Astrocyte (in vitro differentiated cells and primary cell): ENCODE data around the gene CD59. TPM values are rescaled to one million over a fixed set of nuclear protein-coding genes. Genes with fewer than 3 reads are reported as not detected.

Source experiments
- DNase-seq: peaks from one replicate; pipeline ENCODE4 v3.0.0-alpha.2; 2010; ENCODE audit warnings: low read depth
- FAIRE-seq: peaks from 2 replicates; lab custom pipeline; 2011; peaks lifted over from hg19 to GRCh38; lab: Jason Lieb, UNC
- H2AFZ ChIP-seq: 2 replicates; pipeline ENCODE4 v1.6.0; 2012; ENCODE audit warnings: low read depth, low read length, inconsistent platforms
- H3K27ac ChIP-seq: 2 replicates; pipeline ENCODE4 v1.5.1; 2011; ENCODE audit warnings: low read depth, low read length, inconsistent platforms
- H3K27me3 ChIP-seq: 2 replicates; pipeline ENCODE4 v1.6.0; 2011; ENCODE audit warnings: low read length, inconsistent platforms; ENCODE audit not compliant: insufficient read depth
- H3K36me3 ChIP-seq: 2 replicates; pipeline ENCODE4 v1.5.1; 2011; ENCODE audit warnings: low read length, inconsistent platforms; ENCODE audit not compliant: insufficient read depth
- H3K4me1 ChIP-seq: 2 replicates; pipeline ENCODE4 v1.5.1; 2011; ENCODE audit warnings: low read length, inconsistent platforms; ENCODE audit not compliant: insufficient read depth
- H3K4me2 ChIP-seq: 2 replicates; pipeline ENCODE4 v1.6.0; 2012; ENCODE audit warnings: low read length, inconsistent platforms
- H3K4me3 ChIP-seq: 2 replicates; pipeline ENCODE4 v1.5.1; 2011; ENCODE audit warnings: low read depth, mild to moderate bottlenecking, low read length, inconsistent platforms; ENCODE audit not compliant: insufficient read depth
- H3K79me2 ChIP-seq: 2 replicates; pipeline ENCODE4 v1.6.0; 2012; ENCODE audit warnings: mild to moderate bottlenecking, low read length, inconsistent platforms; ENCODE audit not compliant: insufficient read depth
- H3K9ac ChIP-seq: 2 replicates; pipeline ENCODE4 v1.6.0; 2012; ENCODE audit warnings: mild to moderate bottlenecking, low read length, inconsistent platforms
- H3K9me3 ChIP-seq: 2 replicates; pipeline ENCODE4 v1.5.1; 2012; ENCODE audit warnings: low read depth, mild to moderate bottlenecking, low read length, inconsistent platforms; ENCODE audit not compliant: insufficient read depth
- H4K20me1 ChIP-seq: 2 replicates; pipeline ENCODE4 v1.6.0; 2012; ENCODE audit warnings: low read length, inconsistent platforms; ENCODE audit not compliant: insufficient read depth
- H3K27ac Mint-ChIP-seq: one replicate; pipeline ENCODE4 v1.8.0; 2021; ENCODE audit warnings: mild to moderate bottlenecking, mixed read lengths; ENCODE audit not compliant: unreplicated experiment
- H3K27me3 Mint-ChIP-seq: one replicate; pipeline ENCODE4 v1.8.0; 2021; ENCODE audit warnings: low read depth, mixed read lengths; ENCODE audit not compliant: unreplicated experiment
- H3K36me3 Mint-ChIP-seq: one replicate; pipeline ENCODE4 v1.8.0; 2021; ENCODE audit warnings: low read depth, mixed read lengths; ENCODE audit not compliant: unreplicated experiment
- H3K4me1 Mint-ChIP-seq: one replicate; pipeline ENCODE4 v1.8.0; 2021; ENCODE audit warnings: low read depth, mixed read lengths; ENCODE audit not compliant: unreplicated experiment
- H3K4me3 Mint-ChIP-seq: one replicate; pipeline ENCODE4 v1.8.0; 2021; ENCODE audit warnings: mild to moderate bottlenecking, moderate library complexity, mixed read lengths; ENCODE audit not compliant: unreplicated experiment
- H3K9me3 Mint-ChIP-seq: one replicate; pipeline ENCODE4 v1.8.0; 2021; ENCODE audit warnings: mild to moderate bottlenecking, mixed read lengths; ENCODE audit not compliant: unreplicated experiment
- CTCF ChIP-seq: IDR thresholded peaks from 2 replicates; pipeline ENCODE4 v1.5.1; 2011; ENCODE audit warnings: low read depth, mild to moderate bottlenecking, inconsistent platforms, low read length, moderate library complexity; ENCODE audit not compliant: insufficient read depth
- EZH2 ChIP-seq: IDR thresholded peaks from 2 replicates; pipeline ENCODE4 v1.6.1; 2012; ENCODE audit warnings: mild to moderate bottlenecking, low read length, inconsistent platforms; ENCODE audit not compliant: insufficient read depth
- total RNA-seq: library from RNA; stranded (reverse); gene quantifications from 2 replicates; pipeline ENCODE4 v1.2.1, GENCODE V29; 2021

Gene CD59
- total RNA-seq, 1 donor from 2014 or later, result 587 TPM

- Histone ChIP-seq H2AFZ (no peak overlapping the region), H3K27me3 (no peaks in the 10 kb centered on the region), H3K4me2 (no peak overlapping the region), H3K36me3 (no peaks in the 10 kb centered on the region), H4K20me1 (no peaks in the 10 kb centered on the region), H3K27ac (no peak overlapping the region), H3K9ac (no peak overlapping the region), H3K9me3 (no peaks in the 10 kb centered on the region), H3K79me2 (no peaks in the 10 kb centered on the region), H3K4me1 (peaks cover 17% of the 10 kb centered on the region), H3K4me3 (no peak overlapping the region)
- H3K9me3 Mint-ChIP-seq, result no peaks in the 10 kb centered on the region
- no peak for DNase-seq
- FAIRE-seq, result no peak
- peaks cover 14% of the 10 kb centered on the region for H3K4me1 Mint-ChIP-seq
- no peak for TF ChIP-seq CTCF
- no peak for TF ChIP-seq EZH2
- no peak overlapping the region for H3K27ac Mint-ChIP-seq
- no peak overlapping the region for H3K4me3 Mint-ChIP-seq
- H3K36me3 Mint-ChIP-seq, result peaks cover 1% of the 10 kb centered on the region
- H3K27me3 Mint-ChIP-seq, result no peaks in the 10 kb centered on the region
These were observed 51.1 kb downstream of the CD59 start for GRCh38 chr11:33685082-33685481.

- no peaks in the 10 kb centered on the region for H3K9me3 Mint-ChIP-seq
- Histone ChIP-seq H3K4me2 (no peak overlapping the region), H3K4me3 (no peak overlapping the region), H3K9ac (no peak overlapping the region), H3K27ac (no peak overlapping the region), H3K9me3 (no peaks in the 10 kb centered on the region), H3K27me3 (no peaks in the 10 kb centered on the region), H2AFZ (no peak overlapping the region), H4K20me1 (no peaks in the 10 kb centered on the region), H3K36me3 (no peaks in the 10 kb centered on the region), H3K79me2 (no peaks in the 10 kb centered on the region), H3K4me1 (peaks cover 7% of the 10 kb centered on the region)
- peaks cover 1% of the 10 kb centered on the region for H3K36me3 Mint-ChIP-seq
- H3K4me1 Mint-ChIP-seq, result peaks cover 6% of the 10 kb centered on the region
- H3K27me3 Mint-ChIP-seq, result no peaks in the 10 kb centered on the region
- peak overlapping the region; percentile 2 for H3K27ac Mint-ChIP-seq
- FAIRE-seq (no peak), DNase-seq (no peak)
- TF ChIP-seq CTCF (no peak), EZH2 (no peak)
- H3K4me3 Mint-ChIP-seq, result no peak overlapping the region
These were observed 52.1 kb downstream of the CD59 start for GRCh38 chr11:33684003-33684706.

- FAIRE-seq (no peak), DNase-seq (no peak)
- Mint-ChIP-seq H3K9me3 (peaks cover 4% of the 10 kb centered on the region), H3K27ac (no peak overlapping the region), H3K4me1 (peaks cover 3% of the 10 kb centered on the region), H3K36me3 (peaks cover 1% of the 10 kb centered on the region), H3K27me3 (no peaks in the 10 kb centered on the region), H3K4me3 (no peak overlapping the region)
- no peaks in the 10 kb centered on the region for H3K27me3 ChIP-seq
- H4K20me1 ChIP-seq, result no peaks in the 10 kb centered on the region
- H2AFZ ChIP-seq, result no peak overlapping the region
- H3K4me1 ChIP-seq, result no peaks in the 10 kb centered on the region
- H3K4me3 ChIP-seq, result no peak overlapping the region
- no peak overlapping the region for H3K4me2 ChIP-seq
- H3K79me2 ChIP-seq, result no peaks in the 10 kb centered on the region
- H3K27ac ChIP-seq, result no peak overlapping the region
- H3K9me3 ChIP-seq, result no peaks in the 10 kb centered on the region
- H3K9ac ChIP-seq, result no peak overlapping the region
- TF ChIP-seq EZH2 (no peak), CTCF (no peak)
- H3K36me3 ChIP-seq, result no peaks in the 10 kb centered on the region
These were observed 53.8 kb downstream of the CD59 start for GRCh38 chr11:33682446-33682845.
